Measurements from ENCODE around the gene DIRAS2.

DNA sequence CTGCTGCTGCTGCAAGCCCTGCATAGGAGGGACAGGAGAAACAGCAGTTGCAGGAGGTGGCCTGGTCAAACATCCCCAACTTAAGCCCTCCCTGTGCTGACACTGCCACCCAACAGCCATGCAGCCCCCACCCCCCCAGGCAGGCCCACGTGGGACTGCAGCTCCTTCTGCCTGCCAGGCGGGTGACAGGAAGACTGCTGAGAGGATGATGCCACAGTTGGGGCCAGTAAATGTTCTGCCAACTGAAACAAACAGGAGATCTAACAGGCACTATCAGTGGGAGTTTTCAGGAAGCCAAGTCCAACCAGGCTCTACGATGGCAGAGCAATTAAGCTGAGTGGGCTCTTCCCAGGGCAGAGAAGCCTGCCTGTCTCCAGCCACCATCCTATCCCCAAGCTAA lies 31.1 kb downstream of the DIRAS2 start:
- TF ChIP-seq, protein P1, sequence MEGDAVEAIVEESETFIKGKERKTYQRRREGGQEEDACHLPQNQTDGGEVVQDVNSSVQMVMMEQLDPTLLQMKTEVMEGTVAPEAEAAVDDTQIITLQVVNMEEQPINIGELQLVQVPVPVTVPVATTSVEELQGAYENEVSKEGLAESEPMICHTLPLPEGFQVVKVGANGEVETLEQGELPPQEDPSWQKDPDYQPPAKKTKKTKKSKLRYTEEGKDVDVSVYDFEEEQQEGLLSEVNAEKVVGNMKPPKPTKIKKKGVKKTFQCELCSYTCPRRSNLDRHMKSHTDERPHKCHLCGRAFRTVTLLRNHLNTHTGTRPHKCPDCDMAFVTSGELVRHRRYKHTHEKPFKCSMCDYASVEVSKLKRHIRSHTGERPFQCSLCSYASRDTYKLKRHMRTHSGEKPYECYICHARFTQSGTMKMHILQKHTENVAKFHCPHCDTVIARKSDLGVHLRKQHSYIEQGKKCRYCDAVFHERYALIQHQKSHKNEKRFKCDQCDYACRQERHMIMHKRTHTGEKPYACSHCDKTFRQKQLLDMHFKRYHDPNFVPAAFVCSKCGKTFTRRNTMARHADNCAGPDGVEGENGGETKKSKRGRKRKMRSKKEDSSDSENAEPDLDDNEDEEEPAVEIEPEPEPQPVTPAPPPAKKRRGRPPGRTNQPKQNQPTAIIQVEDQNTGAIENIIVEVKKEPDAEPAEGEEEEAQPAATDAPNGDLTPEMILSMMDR (conservative IDR thresholded peaks at IDR 0.05; ENCODE audit: low read length): no peak
- no peak for TF ChIP-seq EZH2phosphoT487 (IDR thresholded peaks at IDR 0.05; ENCODE audit: borderline replicate concordance, low read depth, low read length)

Data from OCI-LY7 (cell line).